H4 (cell line): ENCODE results near the gene MAPK11. TPM values are rescaled to one million over a fixed set of nuclear protein-coding genes. Genes with fewer than 3 reads are reported as not detected.

ENCODE experiments used
- total RNA-seq: library from RNA; depleted of rRNA; stranded (reverse); fragments of >200 nt; shearing (Covaris generic); gene quantifications from 2 replicates; pipeline ENCODE4 v1.2.3, GENCODE V29; 2014; rRNA removed

The MAPK11 gene
- total RNA-seq, 1 experiment from 2014 or later: 5.5 TPM

Other genes starting within 250 kb of the MAPK11 start
- not detected in 2 replicates for gene TTLL8, start 212.1 kb downstream of the MAPK11 start, total RNA-seq
- 1.4 and 3.3 TPM in 2 replicates for gene MLC1, start 185.0 kb downstream of the MAPK11 start, total RNA-seq
- gene MOV10L1, start 180.4 kb downstream of the MAPK11 start, total RNA-seq: 1.8 and 2.9 TPM in 2 replicates
- gene PANX2, start 99.6 kb downstream of the MAPK11 start, total RNA-seq: 4.2 and 4.4 TPM in 2 replicates
- 13.7 and 17.2 TPM in 2 replicates for gene TRABD, start 84.5 kb downstream of the MAPK11 start, total RNA-seq
- gene SELENOO, start 69.4 kb downstream of the MAPK11 start, total RNA-seq: 13.4 and 19.6 TPM in 2 replicates
- 4.9 and 5.0 TPM in 2 replicates for gene TUBGCP6, start 25.4 kb downstream of the MAPK11 start, total RNA-seq
- gene HDAC10, start 19.1 kb downstream of the MAPK11 start, total RNA-seq: 5.1 and 5.9 TPM in 2 replicates
- gene MAPK12, start 8.7 kb downstream of the MAPK11 start, total RNA-seq: 33.3 and 37.8 TPM in 2 replicates
- gene PLXNB2, start 37.3 kb upstream of the MAPK11 start, total RNA-seq: 42.4 and 53.2 TPM in 2 replicates
- 0.35 and 1.3 TPM in 2 replicates for gene DENND6B, start 56.6 kb upstream of the MAPK11 start, total RNA-seq
- gene PPP6R2, start 72.9 kb upstream of the MAPK11 start, total RNA-seq: 22.9 and 32.1 TPM in 2 replicates
- 29.1 and 33.9 TPM in 2 replicates for gene SBF1, start 204.7 kb upstream of the MAPK11 start, total RNA-seq
- 0.17 and 0.39 TPM in 2 replicates for gene ADM2, start 211.2 kb upstream of the MAPK11 start, total RNA-seq
- gene MIOX, start 216.5 kb upstream of the MAPK11 start, total RNA-seq: not detected in 2 replicates
- gene LMF2, start 237.3 kb upstream of the MAPK11 start, total RNA-seq: 8.6 and 9.4 TPM in 2 replicates
- gene NCAPH2, start 237.8 kb upstream of the MAPK11 start, total RNA-seq: 39.0 and 76.8 TPM in 2 replicates